Ovary (tissue), 9 donors: Measurements from ENCODE around the gene PLBD2. TPM values are rescaled to one million over a fixed set of nuclear protein-coding genes. Genes with fewer than 3 reads are reported as not detected.

Source experiments
- polyA plus RNA-seq, 2 donors: library from polyadenylated mRNA; stranded (reverse); fragments of 200-250 nt in 1 of 2; fragments of 350-450 nt in 1 of 2; fragmentation: Illumina TruSeq in 1 of 2; extraction: RNeasy Lipid Tissue Mini Kit (QIAGEN cat#74804) in 1 of 2; gene quantifications; one replicate each; pipeline ENCODE4 v1.2.3, GENCODE V29; 2013 to 2014
- total RNA-seq, 7 donors: library from RNA; depleted of rRNA in 2 of 7; stranded (reverse); fragments of >200 nt in 2 of 7; fragmentation: NEBNext Ultra II Directional in 3 of 7; extraction: Animal tissue kit (Norgen Biotek cat#: 25700) in 3 of 7; gene quantifications; one replicate each; pipeline versions ENCODE4 v1.1.0 to v1.2.4, GENCODE V29; 2016 to 2023
- donor health status: DM: no; HTN: no; CAD: no; lungs with moderate emphysema.
- donor health status: DM: no; HTN: no; CAD: no.
- donor health status: Bipolar disorder and iron deficiency.
- donor health status: DM: yes; HTN: yes; CAD: no.
- donor health status: DM: no; HTN: no; CAD: no.
- donor health status: DM: yes; HTN: yes; CAD: no.

PLBD2 gene
- total and polyA plus RNA-seq, 9 donors, result 31.5 to 135 (median 81.9) TPM

Other genes with a start within 250 kb of the PLBD2 start
- 1 to 10 TPM in 4 of 7 donors, under 1 TPM in 1, not detected in 2; 0.36 to 5.1 (median 1.3) TPM for gene RASAL1, start 222.8 kb upstream of the PLBD2 start, total RNA-seq
- under 1 TPM; 0.05 to 0.42 TPM for gene RASAL1, start 222.8 kb upstream of the PLBD2 start, polyA plus RNA-seq
- 10 to 100 TPM in 1 of 7 donors, 1 to 10 TPM in 3, under 1 TPM in 1, not detected in 2; 0.72 to 38.3 (median 1.6) TPM for gene CFAP73, start 208.9 kb upstream of the PLBD2 start, total RNA-seq
- gene CFAP73, start 208.9 kb upstream of the PLBD2 start, polyA plus RNA-seq, result under 1 TPM in 1 of 2 donors, not detected in 1; 0.15 TPM
- 10 to 100 TPM; 54.0 to 77.5 (median 71.4) TPM for gene DDX54, start 173.1 kb upstream of the PLBD2 start, total RNA-seq
- 10 to 100 TPM; 10.8 to 42.4 TPM for gene DDX54, start 173.1 kb upstream of the PLBD2 start, polyA plus RNA-seq
- gene RITA1, start 172.9 kb upstream of the PLBD2 start, total RNA-seq, result 10 to 100 TPM; 13.6 to 19.4 (median 15.4) TPM
- 10 to 100 TPM in 1 of 2 donors, 1 to 10 TPM in 1; 6.8 to 11.0 TPM for gene RITA1, start 172.9 kb upstream of the PLBD2 start, polyA plus RNA-seq
- gene TPCN1, start 137.1 kb upstream of the PLBD2 start, total RNA-seq, result 10 to 100 TPM; 29.8 to 65.6 (median 54.8) TPM
- gene TPCN1, start 137.1 kb upstream of the PLBD2 start, polyA plus RNA-seq, result 10 to 100 TPM; 28.0 to 40.3 TPM
- gene SLC8B1, start 23.5 kb upstream of the PLBD2 start, total RNA-seq, result 100 to 1,000 TPM in 3 of 7 donors, 10 to 100 TPM in 4; 36.9 to 117 (median 88.0) TPM
- gene SLC8B1, start 23.5 kb upstream of the PLBD2 start, polyA plus RNA-seq, result 10 to 100 TPM; 61.0 to 72.9 TPM
- 10 to 100 TPM in 1 of 7 donors, 1 to 10 TPM in 2, under 1 TPM in 2, not detected in 2; 0.20 to 12.8 (median 1.0) TPM for gene SDS, start 45.3 kb downstream of the PLBD2 start, total RNA-seq
- gene SDS, start 45.3 kb downstream of the PLBD2 start, polyA plus RNA-seq, result 1 to 10 TPM in 1 of 2 donors, under 1 TPM in 1; 0.36 to 1.4 TPM
- 10 to 100 TPM in 1 of 7 donors, 1 to 10 TPM in 6; 1.7 to 19.3 (median 4.5) TPM for gene SDSL, start 63.8 kb downstream of the PLBD2 start, total RNA-seq
- 1 to 10 TPM in 1 of 2 donors, under 1 TPM in 1; 0.43 to 3.0 TPM for gene SDSL, start 63.8 kb downstream of the PLBD2 start, polyA plus RNA-seq
- not detected for gene LHX5, start 113.3 kb downstream of the PLBD2 start, total RNA-seq
- gene LHX5, start 113.3 kb downstream of the PLBD2 start, polyA plus RNA-seq, result not detected